ENCODE measurements around the gene FZD7.

DNA sequence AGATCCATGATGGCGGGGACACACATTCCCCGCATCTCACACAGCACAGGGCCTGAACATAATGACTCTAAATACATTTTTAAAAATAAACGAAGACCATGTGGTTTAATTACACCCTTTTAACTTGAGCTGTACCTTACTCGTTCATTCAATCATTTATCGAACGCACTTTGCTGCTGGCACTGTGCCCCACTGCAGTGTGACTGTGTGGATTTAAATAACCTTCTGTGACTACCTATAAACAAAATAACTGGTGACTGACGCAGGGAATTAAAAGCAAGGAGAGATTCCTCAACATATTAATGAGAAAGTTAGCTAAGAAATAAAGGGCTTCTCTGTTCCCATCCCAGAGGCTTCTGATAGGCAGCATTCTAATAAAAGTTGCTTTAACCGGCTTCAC is 10.9 kb upstream of the FZD7 start:
- no peak for TF ChIP-seq CTCF (IDR thresholded peaks at IDR 0.05)
- TF ChIP-seq POLR2A (IDR thresholded peaks at IDR 0.05) = no peak

Data from testis (tissue), 2 donors.